Limb (tissue), 2 donors: Measurements from ENCODE around the gene ARMH3.

Experiments
- DNase-seq, 2 donors: peaks; one replicate each; pipeline ENCODE4 v3.0.0-alpha.2; 2016; ENCODE audit errors: extremely low spot score in 2 of 2

ARMH3 gene

DNA sequence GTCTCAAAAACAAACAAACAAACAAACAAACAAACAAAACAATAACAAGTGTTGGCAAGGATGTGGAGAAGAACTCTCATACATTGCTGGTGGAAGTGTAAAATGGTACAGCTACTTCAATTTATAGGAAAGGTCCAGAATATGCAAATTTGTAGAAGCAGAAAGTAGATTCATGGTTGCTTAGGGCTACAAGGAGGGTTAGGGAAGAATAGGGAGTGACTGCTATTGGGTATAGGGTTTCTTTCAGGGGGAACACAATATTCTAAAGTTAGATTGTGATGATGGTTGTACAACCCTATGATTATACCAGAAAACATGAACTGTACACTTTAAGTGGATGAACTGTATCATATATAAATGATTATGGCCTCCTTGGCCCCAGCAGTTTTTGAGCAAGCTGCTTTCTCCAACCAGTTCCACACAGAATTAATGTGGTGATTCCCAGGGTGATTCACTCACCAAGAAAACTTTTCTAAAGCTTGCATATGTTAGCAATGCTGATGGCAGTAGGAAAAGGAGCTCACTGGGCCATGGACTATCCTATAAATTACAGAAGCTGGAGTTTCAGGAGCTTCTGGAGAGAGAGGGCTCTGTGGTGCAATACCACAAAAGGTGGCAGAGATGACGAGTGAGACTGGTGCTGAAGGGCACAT, 159.6 kb downstream of the ARMH3 start:
- DNase-seq: no peak

GRCh38 chr10:101895781-101896180, 160.2 kb downstream of the ARMH3 start:
- no peak for DNase-seq

GRCh38 chr10:101894742-101895141, 161.2 kb downstream of the ARMH3 start:
- DNase-seq: no peak

DNA sequence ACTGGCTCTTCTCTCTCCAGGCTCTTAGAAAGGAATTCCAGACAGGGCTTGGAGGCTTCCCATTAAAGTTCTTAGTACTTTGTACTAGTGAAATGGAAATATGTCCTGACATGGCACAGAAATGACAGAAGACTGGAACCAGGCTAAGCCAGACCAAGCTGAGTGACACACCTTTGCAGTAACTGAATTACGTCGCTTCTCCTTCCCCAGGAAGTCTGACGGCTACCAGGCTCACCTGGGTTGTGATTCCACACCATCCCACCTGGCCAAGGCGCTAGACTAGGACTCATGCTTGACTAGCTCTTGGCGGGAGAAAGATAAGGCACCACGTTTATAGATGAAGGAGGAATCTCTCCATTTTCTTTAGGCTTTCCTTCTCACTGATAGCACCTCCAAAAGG, 161.7 kb downstream of the ARMH3 start:
- no peak for DNase-seq

GRCh38 chr10:101893510-101894120, 162.4 kb downstream of the ARMH3 start:
- no peak for DNase-seq

DNA sequence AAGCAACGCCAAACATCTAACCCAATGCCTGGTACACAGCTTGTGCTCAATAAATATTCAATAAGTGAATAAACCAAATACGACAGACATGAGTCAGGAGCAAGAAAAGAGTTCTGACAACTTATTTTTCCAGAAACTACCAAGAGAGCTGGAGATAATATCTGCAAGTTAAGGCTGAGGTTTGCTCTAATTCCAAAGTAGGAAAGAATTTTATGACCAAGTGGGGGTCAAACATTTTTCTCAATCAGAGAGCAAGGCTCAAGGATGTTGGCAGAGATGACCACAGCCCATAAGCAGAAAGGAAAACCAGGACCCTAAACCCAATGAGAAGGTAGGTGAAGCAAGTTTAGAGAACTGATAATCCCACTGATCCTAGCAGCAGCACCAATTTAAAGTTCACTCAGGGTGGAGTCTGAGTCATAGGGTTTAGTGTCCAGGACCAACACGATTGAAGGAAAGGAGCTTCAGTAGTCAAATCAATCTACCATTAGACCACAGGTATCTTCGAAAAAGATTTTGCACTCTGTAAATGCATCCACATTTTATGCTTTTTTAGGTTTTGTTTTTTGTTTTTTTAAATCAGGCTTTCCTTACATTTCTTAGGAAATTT, 163.1 kb downstream of the ARMH3 start:
- no peak for DNase-seq

DNA sequence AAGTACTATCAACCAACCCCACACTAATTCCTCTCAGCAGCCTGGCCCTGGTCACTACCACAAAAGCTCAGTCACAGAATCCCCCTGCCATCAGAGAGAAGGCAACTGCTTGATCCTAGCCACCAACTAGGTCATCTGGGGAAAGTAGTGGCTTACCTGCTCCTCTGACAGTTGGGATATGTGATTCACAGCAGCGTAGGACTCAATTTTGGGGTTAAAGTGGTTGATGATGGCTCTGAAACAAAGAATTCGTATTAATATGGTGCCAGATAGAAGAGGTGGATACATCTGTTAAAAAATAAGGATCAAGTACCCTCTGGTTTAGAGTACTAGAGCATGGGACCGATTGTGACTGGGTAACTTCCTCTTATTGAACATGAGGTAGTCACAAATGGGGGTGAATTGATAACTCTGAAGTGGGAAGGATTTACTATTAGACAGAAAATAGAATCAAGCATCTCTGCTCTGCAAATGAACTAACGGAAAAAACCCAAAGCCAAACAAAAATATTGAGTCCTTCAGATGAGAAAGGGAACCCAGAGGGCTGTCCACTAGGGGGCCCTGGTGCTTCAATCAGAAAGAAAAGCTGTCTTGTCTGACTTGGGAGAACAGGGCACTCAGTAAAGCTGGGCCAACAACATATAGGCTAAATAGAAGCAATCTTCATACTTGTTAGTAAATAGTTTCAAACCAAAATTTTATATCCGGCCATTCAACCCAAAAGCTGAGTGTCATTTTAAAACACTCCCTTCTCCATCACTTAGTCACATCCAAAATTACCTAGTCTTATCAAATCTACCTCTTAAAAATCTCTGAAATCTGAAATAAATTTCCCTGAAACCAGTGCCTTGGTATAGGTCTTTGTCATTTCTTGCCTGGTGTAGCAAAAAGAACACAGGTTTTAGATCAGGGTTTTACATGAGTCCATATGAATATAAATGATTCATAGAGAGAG, 166.4 kb downstream of the ARMH3 start:
- peak; percentile 63 to 81 for DNase-seq

GRCh38 chr10:101888251-101888949, 167.6 kb downstream of the ARMH3 start:
- DNase-seq: no peak

GRCh38 chr10:101887775-101888174, 168.2 kb downstream of the ARMH3 start:
- no peak for DNase-seq

DNA sequence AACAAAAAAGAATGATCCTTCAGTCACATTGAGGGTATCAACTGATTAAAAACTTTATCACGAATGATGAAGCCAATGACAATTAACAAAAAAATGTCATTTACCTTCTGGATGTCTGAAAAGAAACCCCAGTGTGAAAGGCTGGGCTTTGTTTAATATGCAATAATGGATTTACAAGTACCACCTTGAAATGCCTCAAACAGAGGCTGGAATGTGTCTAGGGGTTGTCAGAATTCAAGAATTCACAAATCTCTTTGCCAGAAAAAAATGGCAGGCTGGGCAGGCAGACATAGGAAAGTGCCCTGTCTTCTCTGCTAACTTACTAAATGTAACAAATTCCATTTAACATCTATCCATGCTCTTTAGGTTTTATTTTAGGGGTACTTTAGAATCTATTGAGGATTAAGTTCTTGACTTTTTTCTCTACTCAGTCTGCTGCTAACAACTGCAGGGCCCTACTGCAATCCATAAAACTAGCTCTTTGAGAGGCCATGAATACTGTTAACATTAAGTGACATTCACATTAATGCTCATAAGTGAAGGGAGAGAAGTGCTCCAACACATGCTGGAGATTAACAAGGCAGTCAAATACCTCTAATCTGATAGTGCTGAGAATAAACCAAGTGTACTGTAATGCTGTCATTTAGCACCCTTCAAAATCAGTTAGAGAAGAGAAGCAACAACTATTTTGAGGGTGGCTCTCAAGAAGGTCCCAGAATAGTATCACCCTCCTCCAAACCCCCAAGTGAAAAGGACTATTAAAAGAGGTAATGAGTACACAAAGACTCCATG, 169.3 kb downstream of the ARMH3 start:
- no peak for DNase-seq

DNA sequence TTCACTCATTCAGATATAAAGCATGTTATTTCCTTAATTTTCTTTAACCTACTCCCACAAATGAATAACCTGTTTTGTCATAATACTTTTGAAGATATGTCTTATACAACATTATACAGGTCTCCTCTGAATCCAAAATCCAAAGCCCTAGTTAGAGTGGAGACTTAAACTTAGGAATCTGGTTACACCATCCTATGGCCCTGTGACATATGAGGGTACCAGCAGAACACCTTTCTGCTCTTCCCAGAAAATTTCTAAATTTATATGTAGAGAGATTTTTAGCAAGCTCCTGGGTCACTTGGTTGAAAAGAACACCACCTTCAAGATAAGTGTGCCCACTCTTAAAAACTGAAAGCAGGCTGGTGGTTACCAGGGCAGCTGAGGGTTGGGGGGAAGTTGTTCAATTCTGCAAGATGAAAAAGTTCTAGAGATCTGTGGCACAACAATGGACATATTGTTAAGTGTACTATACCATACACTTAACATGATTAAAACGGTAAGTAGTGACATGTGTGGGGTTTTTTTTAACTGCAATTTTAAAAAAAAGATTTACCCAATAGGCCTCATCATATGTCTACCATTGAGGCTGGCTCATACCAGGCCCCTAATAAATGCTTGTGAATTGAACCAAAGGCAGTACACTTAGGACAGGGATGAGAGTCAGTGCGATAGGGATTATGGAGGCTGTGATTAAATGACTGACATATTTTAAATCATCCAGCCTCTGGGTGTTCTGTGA, 174.8 kb downstream of the ARMH3 start:
- DNase-seq: no peak

GRCh38 chr10:101880232-101880573, 175.8 kb downstream of the ARMH3 start:
- DNase-seq: no peak

DNA sequence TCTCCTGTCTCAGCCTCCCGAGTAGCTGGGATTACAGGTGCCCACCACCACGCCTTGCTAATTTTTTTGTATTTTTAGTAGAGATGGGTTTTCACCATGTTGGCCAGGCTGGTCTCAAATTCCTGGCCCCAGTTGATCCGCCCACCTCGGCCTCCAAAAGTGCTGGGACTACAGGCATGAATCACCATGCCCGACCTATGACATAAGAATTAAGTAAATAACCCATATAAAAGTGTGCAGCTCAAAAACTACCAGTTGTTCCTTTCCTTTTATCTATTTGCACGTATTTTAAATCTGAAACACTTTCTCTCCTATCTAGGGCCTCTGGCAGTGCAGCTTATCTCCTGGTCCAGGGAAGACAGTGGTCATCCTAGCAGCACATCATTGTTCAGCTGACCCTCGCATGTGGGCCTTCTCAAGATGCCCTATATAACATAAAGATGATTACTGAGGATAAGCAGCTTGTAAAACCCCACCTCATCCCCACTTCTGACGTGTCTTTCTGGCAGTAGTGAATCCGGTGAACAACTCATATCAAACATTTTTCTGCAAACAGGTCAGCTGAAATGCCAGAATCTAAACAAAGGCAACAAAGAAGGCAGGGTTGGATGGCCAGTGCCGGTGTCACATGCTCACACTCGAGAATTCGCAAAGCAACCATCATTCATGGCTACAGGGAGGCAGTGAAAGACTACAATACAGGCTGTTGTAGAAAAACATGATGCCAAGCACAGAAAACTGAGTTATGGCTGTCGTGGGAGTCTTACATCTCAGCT, 176.3 kb downstream of the ARMH3 start:
- DNase-seq: no peak

GRCh38 chr10:101878869-101879268, 177.1 kb downstream of the ARMH3 start:
- no peak for DNase-seq

GRCh38 chr10:101875068-101875688, 180.8 kb downstream of the ARMH3 start:
- DNase-seq: no peak

DNA sequence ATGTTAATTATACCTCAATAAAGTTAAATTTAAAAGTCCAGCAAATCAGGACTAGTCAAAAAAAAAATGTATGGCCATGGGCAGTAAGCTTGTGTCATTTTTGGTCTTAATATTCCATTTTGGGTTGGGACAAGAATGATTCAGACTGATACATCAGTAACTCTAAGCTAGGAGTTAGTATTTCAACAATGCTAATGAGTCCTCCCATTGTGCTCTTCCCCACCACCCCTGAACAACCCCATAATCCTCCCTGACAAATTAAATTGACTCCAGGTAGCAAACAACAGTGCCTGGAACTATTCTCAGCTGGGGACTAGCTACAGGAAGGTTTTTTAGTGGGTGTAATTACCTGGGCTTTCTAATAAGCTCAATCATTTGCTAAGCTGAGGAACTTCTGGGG, 181.7 kb downstream of the ARMH3 start:
- no peak for DNase-seq

- no peak for DNase-seq
These were observed 188.0 kb downstream of the ARMH3 start for GRCh38 chr10:101867931-101868330.

DNA sequence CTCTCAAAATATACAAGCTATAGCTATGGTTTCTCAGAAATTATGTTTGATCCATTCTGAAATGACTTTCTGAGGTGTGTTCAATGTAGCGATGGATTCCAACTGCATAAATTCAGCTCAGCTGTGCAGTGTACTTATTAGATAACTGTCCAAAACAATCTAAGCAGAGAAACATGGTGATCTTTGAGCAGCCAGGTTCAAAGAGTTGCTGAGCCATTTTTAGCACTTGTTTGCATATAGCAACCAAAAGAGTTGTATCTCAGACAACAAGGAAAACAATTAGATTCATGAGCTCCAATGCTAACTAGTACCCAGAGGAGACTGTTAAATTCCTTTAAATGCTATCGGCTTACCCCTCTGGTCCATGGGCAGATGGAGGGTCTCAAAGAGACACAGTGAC, 196.4 kb downstream of the ARMH3 start:
- no peak for DNase-seq
